ENCODE measurements around the gene AXL. TPM values are rescaled to one million over a fixed set of nuclear protein-coding genes. Genes with fewer than 3 reads are reported as not detected.
"Not testable (repeated sequence)": the region's sequence is repeated elsewhere in the genome, so short reads cannot be mapped to it uniquely, and the experiment has no call there.

The AXL gene
- 100 to 1,000 TPM; 419 to 474 (median 458) TPM for total RNA-seq (2021; fragmentation: NEBNext Ultra II Directional; extraction: Animal tissue kit (Norgen Biotek cat#: 25700))
- long read RNA-seq, full-length matches to known transcripts: 42 of 812 reads
- long read RNA-seq, partial matches to known transcripts: 752 of 812 reads
- long read RNA-seq, other reads (novel, unspliced or antisense): 18 of 812 reads

GRCh38 chr19:41218615-41219507, at the start of gene AXL:
TSS of gene AXL (plus strand) at chr19:41219223. CDS start at chr19:41219393, 170 bp downstream.
- Mint-ChIP-seq H3K4me1 (ENCODE audit: low read depth) (peaks cover 54% of the 10 kb centered on the region), H3K27me3 (ENCODE audit: insufficient read depth) (peaks cover 9% of the 10 kb centered on the region), H3K9me3 (peaks cover 4% of the 10 kb centered on the region; the same call in 1 of the 2 replicates), H3K27ac (peak within 1 kb of the TSS; percentile 96), H3K4me3 (peak within 1 kb of the TSS; percentile 99), H3K36me3 (ENCODE audit: low read depth) (peaks cover 39% of the 10 kb centered on the region)
- peak; percentile 79 for DNase-seq
- no peak for TF ChIP-seq CTCF (IDR thresholded peaks at IDR 0.05)

- Mint-ChIP-seq H3K4me1 (ENCODE audit: low read depth) (peaks cover 13% of the 10 kb centered on the region), H3K36me3 (ENCODE audit: low read depth) (no peaks in the 10 kb centered on the region), H3K4me3 (no peak overlapping the region), H3K27me3 (ENCODE audit: insufficient read depth) (peaks cover 12% of the 10 kb centered on the region), H3K27ac (no peak overlapping the region), H3K9me3 (no peaks in the 10 kb centered on the region)
- no peak for TF ChIP-seq CTCF (IDR thresholded peaks at IDR 0.05)
- no peak for DNase-seq
These were observed 46.5 kb upstream of the AXL start for GRCh38 chr19:41172297-41173164.

GRCh38 chr19:41174297-41174928, 44.6 kb upstream of the AXL start:
- H3K27me3 Mint-ChIP-seq (ENCODE audit: insufficient read depth): peaks cover 14% of the 10 kb centered on the region
- no peak for TF ChIP-seq CTCF (IDR thresholded peaks at IDR 0.05)
- no peaks in the 10 kb centered on the region for H3K9me3 Mint-ChIP-seq
- no peak overlapping the region for H3K27ac Mint-ChIP-seq
- H3K36me3 Mint-ChIP-seq (ENCODE audit: low read depth): no peaks in the 10 kb centered on the region
- H3K4me3 Mint-ChIP-seq: no peak overlapping the region
- peaks cover 13% of the 10 kb centered on the region for H3K4me1 Mint-ChIP-seq (ENCODE audit: low read depth)
- no peak for DNase-seq

- H3K27me3 Mint-ChIP-seq (ENCODE audit: insufficient read depth): peaks cover 7% of the 10 kb centered on the region
- H3K4me3 Mint-ChIP-seq: peak overlapping the region; percentile 62
- no peaks in the 10 kb centered on the region for H3K9me3 Mint-ChIP-seq
- H3K27ac Mint-ChIP-seq: peak overlapping the region; percentile 65
- H3K36me3 Mint-ChIP-seq (ENCODE audit: low read depth): no peaks in the 10 kb centered on the region
- DNase-seq: peak; percentile 70
- peaks cover 13% of the 10 kb centered on the region for H3K4me1 Mint-ChIP-seq (ENCODE audit: low read depth)
- TF ChIP-seq CTCF (IDR thresholded peaks at IDR 0.05): no peak
These were observed 42.9 kb upstream of the AXL start for GRCh38 chr19:41175801-41176777.

- DNase-seq; H3K27me3 Mint-ChIP-seq (ENCODE audit: insufficient read depth); H3K27ac Mint-ChIP-seq; H3K9me3 Mint-ChIP-seq; H3K36me3 Mint-ChIP-seq (ENCODE audit: low read depth); H3K4me3 Mint-ChIP-seq: not testable (repeated sequence)
- peaks cover 13% of the 10 kb centered on the region for H3K4me1 Mint-ChIP-seq (ENCODE audit: low read depth)
These were observed 38.9 kb upstream of the AXL start for GRCh38 chr19:41180173-41180572.
